ENCODE results near the gene PRLR. TPM values are rescaled to one million over a fixed set of nuclear protein-coding genes. Genes with fewer than 3 reads are reported as not detected.

Gene PRLR
- total and polyA plus RNA-seq, 2 experiments from 2014 or later = 21.8 to 99.8 TPM

DNA sequence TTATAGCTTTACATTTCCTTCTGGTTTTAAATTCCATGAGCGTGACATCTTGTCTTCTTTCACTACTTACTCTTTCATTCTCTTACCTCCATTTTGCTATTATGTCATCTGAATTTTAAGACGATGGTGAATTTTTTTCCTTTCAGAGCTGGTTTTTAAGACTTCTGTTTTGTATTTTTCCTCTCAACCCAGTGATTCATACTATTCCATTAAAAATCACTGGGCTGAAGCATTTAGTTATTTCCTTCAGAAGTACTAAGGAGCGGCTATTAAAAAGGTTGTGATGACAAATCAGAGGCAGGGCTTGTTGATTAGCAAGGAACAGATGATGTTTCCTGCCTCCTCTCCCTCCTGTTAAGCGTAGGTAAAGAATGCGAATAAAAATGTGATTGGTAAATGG lies 199.0 kb downstream of the PRLR start:
- H4K20me1 ChIP-seq (ENCODE audit: insufficient read depth, poor library complexity, severe bottlenecking) = no peaks in the 10 kb centered on the region
- no peaks in the 10 kb centered on the region for H3K27me3 ChIP-seq
- no peaks in the 10 kb centered on the region for H3K36me3 ChIP-seq (replicated peaks; ENCODE audit: insufficient read depth, low read depth)
- H3K27ac ChIP-seq = no peak overlapping the region
- 71% methylated on average over 5 of the region's 5 CpGs for WGBS (ENCODE audit: low lambda C conversion rate, missing lambda C conversion rate)
- no peak overlapping the region for H3K4me3 ChIP-seq
- TF ChIP-seq, protein P1, sequence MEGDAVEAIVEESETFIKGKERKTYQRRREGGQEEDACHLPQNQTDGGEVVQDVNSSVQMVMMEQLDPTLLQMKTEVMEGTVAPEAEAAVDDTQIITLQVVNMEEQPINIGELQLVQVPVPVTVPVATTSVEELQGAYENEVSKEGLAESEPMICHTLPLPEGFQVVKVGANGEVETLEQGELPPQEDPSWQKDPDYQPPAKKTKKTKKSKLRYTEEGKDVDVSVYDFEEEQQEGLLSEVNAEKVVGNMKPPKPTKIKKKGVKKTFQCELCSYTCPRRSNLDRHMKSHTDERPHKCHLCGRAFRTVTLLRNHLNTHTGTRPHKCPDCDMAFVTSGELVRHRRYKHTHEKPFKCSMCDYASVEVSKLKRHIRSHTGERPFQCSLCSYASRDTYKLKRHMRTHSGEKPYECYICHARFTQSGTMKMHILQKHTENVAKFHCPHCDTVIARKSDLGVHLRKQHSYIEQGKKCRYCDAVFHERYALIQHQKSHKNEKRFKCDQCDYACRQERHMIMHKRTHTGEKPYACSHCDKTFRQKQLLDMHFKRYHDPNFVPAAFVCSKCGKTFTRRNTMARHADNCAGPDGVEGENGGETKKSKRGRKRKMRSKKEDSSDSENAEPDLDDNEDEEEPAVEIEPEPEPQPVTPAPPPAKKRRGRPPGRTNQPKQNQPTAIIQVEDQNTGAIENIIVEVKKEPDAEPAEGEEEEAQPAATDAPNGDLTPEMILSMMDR (IDR thresholded peaks at IDR 0.05; ENCODE audit: poor library complexity) = no peak
- TF ChIP-seq EZH2 (IDR thresholded peaks at IDR 0.05; ENCODE audit: borderline replicate concordance) (no peak), EZH2phosphoT487 (IDR thresholded peaks at IDR 0.05; ENCODE audit: low read depth, severe bottlenecking, unreplicated experiment) (no peak)
- no peak for DNase-seq (ENCODE audit: low spot score)
- no peaks in the 10 kb centered on the region for H3K9me3 ChIP-seq (ENCODE audit: low read depth)
- no peaks in the 10 kb centered on the region for H3K9me2 ChIP-seq (replicated peaks; ENCODE audit: insufficient read depth)
- no peak overlapping the region for H2AFZ ChIP-seq
- H3K4me2 ChIP-seq = no peak overlapping the region
- no peaks in the 10 kb centered on the region for H3K79me2 ChIP-seq
- H3K4me1 ChIP-seq (ENCODE audit: insufficient read depth) = peaks cover 9% of the 10 kb centered on the region

- Histone ChIP-seq H3K36me3 (replicated peaks; ENCODE audit: insufficient read depth, low read depth) (no peaks in the 10 kb centered on the region), H3K9me3 (ENCODE audit: low read depth) (no peaks in the 10 kb centered on the region), H3K27ac (no peak overlapping the region), H4K20me1 (ENCODE audit: insufficient read depth, poor library complexity, severe bottlenecking) (no peaks in the 10 kb centered on the region), H3K4me2 (no peak overlapping the region), H3K4me3 (no peak overlapping the region), H3K9me2 (replicated peaks; ENCODE audit: insufficient read depth) (no peaks in the 10 kb centered on the region), H3K27me3 (no peaks in the 10 kb centered on the region), H2AFZ (no peak overlapping the region), H3K79me2 (no peaks in the 10 kb centered on the region), H3K4me1 (ENCODE audit: insufficient read depth) (peaks cover 16% of the 10 kb centered on the region)
- 80% methylated on average over 10 of the region's 10 CpGs for WGBS (ENCODE audit: low lambda C conversion rate, missing lambda C conversion rate)
- DNase-seq (ENCODE audit: low spot score) = no peak
- TF ChIP-seq, protein P1 (IDR thresholded peaks at IDR 0.05; ENCODE audit: poor library complexity) = peak; percentile 5
- TF ChIP-seq EZH2phosphoT487 (IDR thresholded peaks at IDR 0.05; ENCODE audit: low read depth, severe bottlenecking, unreplicated experiment) = no peak
- TF ChIP-seq EZH2 (IDR thresholded peaks at IDR 0.05; ENCODE audit: borderline replicate concordance) = no peak
Observed at GRCh38 chr5:35030426-35031100, 199.7 kb downstream of the PRLR start.

- Histone ChIP-seq H2AFZ (no peak overlapping the region), H3K9me2 (replicated peaks; ENCODE audit: insufficient read depth) (no peaks in the 10 kb centered on the region), H3K27ac (no peak overlapping the region), H4K20me1 (ENCODE audit: insufficient read depth, poor library complexity, severe bottlenecking) (no peaks in the 10 kb centered on the region), H3K4me3 (no peak overlapping the region), H3K9me3 (ENCODE audit: low read depth) (no peaks in the 10 kb centered on the region), H3K27me3 (no peaks in the 10 kb centered on the region), H3K79me2 (no peaks in the 10 kb centered on the region), H3K4me1 (ENCODE audit: insufficient read depth) (peaks cover 17% of the 10 kb centered on the region), H3K36me3 (replicated peaks; ENCODE audit: insufficient read depth, low read depth) (no peaks in the 10 kb centered on the region), H3K4me2 (no peak overlapping the region)
- no peak for DNase-seq (ENCODE audit: low spot score)
- TF ChIP-seq, protein P1 (IDR thresholded peaks at IDR 0.05; ENCODE audit: poor library complexity) = no peak
- TF ChIP-seq EZH2 (IDR thresholded peaks at IDR 0.05; ENCODE audit: borderline replicate concordance) = no peak
- TF ChIP-seq EZH2phosphoT487 (IDR thresholded peaks at IDR 0.05; ENCODE audit: low read depth, severe bottlenecking, unreplicated experiment) = no peak
- 72% methylated on average over 4 of the region's 4 CpGs for WGBS (ENCODE audit: low lambda C conversion rate, missing lambda C conversion rate)
Observed at GRCh38 chr5:35029333-35029732, 201.0 kb downstream of the PRLR start.

All from hepatocyte (in vitro differentiated cells).